HFFc6 (cell line): ENCODE measurements around the gene PSMB5. TPM values are rescaled to one million over a fixed set of nuclear protein-coding genes. Genes with fewer than 3 reads are reported as not detected.

Experiments used
- DNase-seq: peaks from one replicate; pipeline ENCODE4 v3.0.0-alpha.2; 2018
- H3K27ac Mint-ChIP-seq: 2 replicates; pipeline ENCODE4 v1.8.0; 2020; ENCODE audit warnings: mild to moderate bottlenecking, mixed read lengths
- H3K27me3 Mint-ChIP-seq: 2 replicates; pipeline ENCODE4 v1.8.0; 2021; ENCODE audit warnings: mild to moderate bottlenecking, moderate library complexity, mixed read lengths; ENCODE audit not compliant: insufficient read depth
- H3K36me3 Mint-ChIP-seq: 2 replicates; pipeline ENCODE4 v1.8.0; 2021; ENCODE audit warnings: low read depth, mixed read lengths
- H3K4me1 Mint-ChIP-seq: 2 replicates; pipeline ENCODE4 v1.8.0; 2020; ENCODE audit warnings: low read depth, mixed read lengths
- H3K4me3 Mint-ChIP-seq: 2 replicates; pipeline ENCODE4 v1.8.0; 2020; ENCODE audit warnings: mild to moderate bottlenecking, moderate library complexity, mixed read lengths
- H3K9me3 Mint-ChIP-seq: 2 replicates; pipeline ENCODE4 v1.8.0; 2020; ENCODE audit warnings: mild to moderate bottlenecking, mixed read lengths
- CTCF ChIP-seq: fragments of 200-600 bp; sonication (generic); IDR thresholded peaks from 2 replicates; pipeline ENCODE4 v1.5.0; 2021; ENCODE audit warnings: antibody characterized with exemption, mild to moderate bottlenecking
- total RNA-seq, 6 experiments: library from RNA; stranded (reverse); fragmentation: NEBNext Ultra II Directional; extraction: Animal tissue kit (Norgen Biotek cat#: 25700); gene quantifications; 2 replicates in 1 of 6; 3 replicates in 5 of 6; pipeline ENCODE4 v1.2.3, GENCODE V29; 2021

PSMB5 gene
- total RNA-seq, 6 experiments from 2014 or later = 221 to 259 (median 241) TPM

GRCh38 chr14:23047751-23048693 lies 13.3 kb upstream of the PSMB5 start:
- no peak for DNase-seq
- TF ChIP-seq CTCF = no peak
- Mint-ChIP-seq H3K27ac (no peak overlapping the region), H3K4me3 (no peak overlapping the region), H3K4me1 (peaks cover 18% of the 10 kb centered on the region), H3K36me3 (peaks cover 5% of the 10 kb centered on the region; the same call in 1 of the 2 replicates), H3K9me3 (no peaks in the 10 kb centered on the region), H3K27me3 (peaks cover 4% of the 10 kb centered on the region)

- Mint-ChIP-seq H3K36me3 (peaks cover 5% of the 10 kb centered on the region; the same call in 1 of the 2 replicates), H3K4me3 (no peak overlapping the region), H3K4me1 (peaks cover 22% of the 10 kb centered on the region), H3K27me3 (peaks cover 3% of the 10 kb centered on the region), H3K27ac (no peak overlapping the region), H3K9me3 (no peaks in the 10 kb centered on the region)
- TF ChIP-seq CTCF = no peak
- no peak for DNase-seq
Measured at GRCh38 chr14:23047034-23047634, 12.4 kb upstream of the PSMB5 start.

DNA sequence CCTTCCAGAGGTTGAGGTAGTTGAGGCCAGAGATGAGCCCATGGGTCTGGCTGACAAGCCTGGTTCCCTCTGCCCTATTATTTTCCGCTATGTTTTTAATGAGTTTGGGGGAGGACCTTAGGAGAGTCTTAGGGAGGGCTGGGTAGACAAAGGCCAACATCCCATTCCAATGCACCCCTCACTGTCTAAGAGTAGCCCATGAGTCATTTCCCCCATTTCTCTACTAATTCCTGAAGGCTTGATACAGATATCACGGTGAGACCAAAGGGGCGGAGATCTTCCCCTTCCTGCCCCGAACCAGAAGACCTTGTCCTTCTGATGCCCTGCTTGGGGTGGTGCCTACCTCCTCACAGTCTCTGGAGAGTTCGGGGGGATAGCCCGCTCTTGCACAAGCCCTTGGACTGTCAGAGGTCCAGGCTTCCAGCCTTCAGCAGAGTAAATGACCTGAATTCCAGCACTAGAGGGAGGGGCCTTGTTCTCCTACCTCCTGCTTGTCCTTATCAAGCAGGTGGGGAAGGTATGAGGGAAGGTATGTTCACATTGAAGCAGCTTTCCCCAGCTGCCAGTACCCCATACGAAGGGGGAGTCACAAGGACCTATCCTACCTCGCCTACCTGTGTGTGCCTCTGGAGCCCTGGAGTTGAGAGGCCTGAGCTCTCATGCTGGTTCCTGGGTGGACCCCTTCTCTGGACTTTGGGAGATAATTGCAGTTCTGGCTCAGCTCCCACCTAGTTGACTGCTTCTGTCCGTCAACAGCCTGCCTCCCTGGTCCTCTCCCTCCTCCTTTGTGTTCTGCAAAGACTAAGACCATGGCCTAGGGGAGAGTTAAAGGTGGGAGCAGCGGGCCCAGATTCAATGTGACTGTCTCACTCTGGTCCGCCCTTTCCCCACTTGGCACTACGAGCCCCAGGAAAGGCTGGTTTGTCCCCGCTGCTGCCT lies 11.0 kb upstream of the PSMB5 start:
- Mint-ChIP-seq H3K9me3 (no peaks in the 10 kb centered on the region), H3K36me3 (peaks cover 5% of the 10 kb centered on the region; the same call in 1 of the 2 replicates), H3K4me1 (peaks cover 32% of the 10 kb centered on the region), H3K27me3 (peaks cover 5% of the 10 kb centered on the region), H3K4me3 (no peak overlapping the region), H3K27ac (no peak overlapping the region)
- DNase-seq = no peak
- TF ChIP-seq CTCF = no peak

DNA sequence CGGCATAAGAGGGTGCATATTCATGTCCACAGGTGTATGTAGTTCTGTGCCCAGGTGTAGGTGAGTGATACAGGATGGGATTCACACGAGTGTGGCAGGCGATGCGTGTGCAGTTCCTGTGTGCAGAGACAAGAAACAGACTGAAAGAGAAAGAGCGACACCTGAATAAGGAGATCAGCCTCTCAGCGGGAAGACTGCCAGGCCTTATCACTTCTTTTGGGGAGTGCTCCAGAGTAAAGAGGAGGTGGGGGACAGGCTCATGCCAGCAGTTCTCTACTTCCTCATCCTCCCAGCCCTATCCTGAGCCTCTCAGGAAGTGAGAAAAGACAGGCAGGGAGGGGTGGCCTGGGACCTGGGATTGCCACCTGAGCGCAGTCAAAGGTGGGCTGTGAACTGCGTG lies 10.1 kb upstream of the PSMB5 start:
- TF ChIP-seq CTCF = no peak
- no peak overlapping the region for H3K27ac Mint-ChIP-seq
- no peak overlapping the region for H3K4me3 Mint-ChIP-seq
- H3K4me1 Mint-ChIP-seq = peaks cover 32% of the 10 kb centered on the region
- peaks cover 5% of the 10 kb centered on the region; the same call in 1 of the 2 replicates for H3K36me3 Mint-ChIP-seq
- no peak for DNase-seq
- H3K27me3 Mint-ChIP-seq = peaks cover 5% of the 10 kb centered on the region
- no peaks in the 10 kb centered on the region for H3K9me3 Mint-ChIP-seq

- no peak for TF ChIP-seq CTCF
- DNase-seq = no peak
- Mint-ChIP-seq H3K4me3 (no peak overlapping the region), H3K27me3 (peaks cover 5% of the 10 kb centered on the region), H3K9me3 (no peaks in the 10 kb centered on the region), H3K36me3 (peaks cover 5% of the 10 kb centered on the region; the same call in 1 of the 2 replicates), H3K4me1 (peaks cover 32% of the 10 kb centered on the region), H3K27ac (no peak overlapping the region)
Measured at GRCh38 chr14:23043754-23044153, 9.1 kb upstream of the PSMB5 start.
